Testis (tissue), 2 donors: ENCODE data around the gene GNA12.

Experiments
- CTCF ChIP-seq, 3 experiments: fragments of 450-650 bp in 2 of 3; fragments of 200-600 bp in 1 of 3; sonication (generic) in 1 of 3; IDR thresholded peaks; one replicate each; pipeline ENCODE4 v1.5.1; 2016 to 2019; ENCODE audit warnings: antibody characterized with exemption in 3 of 3, mild to moderate bottlenecking in 2 of 3, moderate library complexity in 1 of 3
- POLR2A ChIP-seq: fragments of 450-650 bp; IDR thresholded peaks from one replicate; pipeline ENCODE4 v1.6.1; 2017; ENCODE audit warnings: antibody characterized with exemption, mild to moderate bottlenecking, moderate library complexity

DNA sequence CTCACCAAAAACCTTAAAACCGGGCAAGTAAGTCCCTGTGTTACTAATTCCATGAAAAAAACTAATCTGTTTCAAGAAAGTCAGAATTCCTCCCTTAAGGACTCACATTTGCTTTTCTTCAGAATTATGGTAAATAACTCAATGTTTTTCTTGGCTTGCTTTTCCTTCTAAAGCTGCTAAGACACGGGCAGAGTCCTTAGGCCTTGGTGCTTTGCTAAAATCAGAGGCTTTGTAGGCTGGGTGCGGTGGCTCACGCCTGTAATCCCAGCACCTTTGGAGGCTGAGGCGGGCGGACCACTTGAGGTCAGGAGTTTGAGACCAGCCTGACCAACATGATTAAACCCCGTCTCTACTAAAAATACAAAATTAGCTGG, 32.0 kb downstream of the GNA12 start:
- TF ChIP-seq CTCF (IDR thresholded peaks at IDR 0.05) (no peak), POLR2A (no peak)
